Measurements from ENCODE around the gene SYTL1. TPM values are rescaled to one million over a fixed set of nuclear protein-coding genes. Genes with fewer than 3 reads are reported as not detected.

Gene SYTL1
- total RNA-seq (2014; rRNA removed; shearing (Covaris generic); ENCODE audit: low replicate concordance), result not detected in 2 replicates

GRCh38 chr1:27341525-27342252, at the start of gene SYTL1:
Gene SYTL1 (plus strand): TSS chr1:27342022. CDS start chr1:27345335, 3,313 bp downstream.
- Histone ChIP-seq H3K36me3 (no peaks in the 10 kb centered on the region), H3K9me3 (no peaks in the 10 kb centered on the region), H3K4me3 (no peak within 1 kb of the TSS), H3K27me3 (no peaks in the 10 kb centered on the region)
- DNase-seq, result peak; percentile 54

GRCh38 chr1:27292106-27292505, 49.7 kb upstream of the SYTL1 start:
- Histone ChIP-seq H3K4me3 (no peak overlapping the region), H3K27me3 (no peaks in the 10 kb centered on the region), H3K36me3 (no peaks in the 10 kb centered on the region; the same call in 1 of the 2 replicates), H3K9me3 (no peaks in the 10 kb centered on the region)
- no peak for DNase-seq

GRCh38 chr1:27293915-27294314, 47.9 kb upstream of the SYTL1 start:
- H3K36me3 ChIP-seq, result peaks cover 7% of the 10 kb centered on the region
- H3K27me3 ChIP-seq, result no peaks in the 10 kb centered on the region
- DNase-seq, result no peak
- H3K4me3 ChIP-seq, result no peak overlapping the region
- H3K9me3 ChIP-seq, result no peaks in the 10 kb centered on the region

GRCh38 chr1:27296773-27297291, 45.0 kb upstream of the SYTL1 start:
- Histone ChIP-seq H3K9me3 (no peaks in the 10 kb centered on the region), H3K4me3 (no peak overlapping the region), H3K27me3 (no peaks in the 10 kb centered on the region), H3K36me3 (peaks cover 7% of the 10 kb centered on the region)
- DNase-seq, result peak; percentile 42

GRCh38 chr1:27297903-27298302, 43.9 kb upstream of the SYTL1 start:
- peaks cover 7% of the 10 kb centered on the region for H3K36me3 ChIP-seq
- H3K4me3 ChIP-seq, result no peak overlapping the region
- no peaks in the 10 kb centered on the region for H3K9me3 ChIP-seq
- no peaks in the 10 kb centered on the region for H3K27me3 ChIP-seq
- DNase-seq, result no peak

- DNase-seq, result no peak
- Histone ChIP-seq H3K4me3 (no peak overlapping the region), H3K27me3 (no peaks in the 10 kb centered on the region), H3K9me3 (no peaks in the 10 kb centered on the region), H3K36me3 (peaks cover 7% of the 10 kb centered on the region)
Measured at GRCh38 chr1:27298632-27299384, 43.0 kb upstream of the SYTL1 start.

- H3K9me3 ChIP-seq, result no peaks in the 10 kb centered on the region
- H3K4me3 ChIP-seq, result no peak overlapping the region
- no peaks in the 10 kb centered on the region for H3K27me3 ChIP-seq
- peak; percentile 98 for DNase-seq
- H3K36me3 ChIP-seq, result peaks cover 7% of the 10 kb centered on the region
Measured at GRCh38 chr1:27299385-27300271, 42.2 kb upstream of the SYTL1 start.

GRCh38 chr1:27300341-27301051, 41.3 kb upstream of the SYTL1 start:
- peak; percentile 88 for DNase-seq
- Histone ChIP-seq H3K9me3 (no peaks in the 10 kb centered on the region), H3K36me3 (peaks cover 7% of the 10 kb centered on the region), H3K27me3 (no peaks in the 10 kb centered on the region), H3K4me3 (no peak overlapping the region)

- Histone ChIP-seq H3K36me3 (peaks cover 7% of the 10 kb centered on the region), H3K27me3 (no peaks in the 10 kb centered on the region), H3K4me3 (no peak overlapping the region), H3K9me3 (no peaks in the 10 kb centered on the region)
- DNase-seq, result no peak
Measured at GRCh38 chr1:27301052-27301422, 40.8 kb upstream of the SYTL1 start.

GRCh38 chr1:27301582-27302199, 40.1 kb upstream of the SYTL1 start:
- DNase-seq, result no peak
- H3K9me3 ChIP-seq, result no peaks in the 10 kb centered on the region
- peaks cover 7% of the 10 kb centered on the region for H3K36me3 ChIP-seq
- no peak overlapping the region for H3K4me3 ChIP-seq
- no peaks in the 10 kb centered on the region for H3K27me3 ChIP-seq

GRCh38 chr1:27302612-27303011, 39.2 kb upstream of the SYTL1 start:
- no peak overlapping the region for H3K4me3 ChIP-seq
- H3K9me3 ChIP-seq, result no peaks in the 10 kb centered on the region
- no peak for DNase-seq
- H3K27me3 ChIP-seq, result no peaks in the 10 kb centered on the region
- H3K36me3 ChIP-seq, result peaks cover 3% of the 10 kb centered on the region

GRCh38 chr1:27303509-27303908, 38.3 kb upstream of the SYTL1 start:
- H3K4me3 ChIP-seq, result no peak overlapping the region
- no peaks in the 10 kb centered on the region for H3K27me3 ChIP-seq
- no peak for DNase-seq
- H3K9me3 ChIP-seq, result no peaks in the 10 kb centered on the region
- H3K36me3 ChIP-seq, result no peaks in the 10 kb centered on the region; the same call in none of the 2 replicates

- no peaks in the 10 kb centered on the region for H3K9me3 ChIP-seq
- no peak overlapping the region for H3K4me3 ChIP-seq
- no peak for DNase-seq
- no peaks in the 10 kb centered on the region; the same call in 1 of the 2 replicates for H3K36me3 ChIP-seq
- H3K27me3 ChIP-seq, result no peaks in the 10 kb centered on the region
Measured at GRCh38 chr1:27306071-27306470, 35.8 kb upstream of the SYTL1 start.

GRCh38 chr1:27306892-27307761, 34.7 kb upstream of the SYTL1 start:
- Histone ChIP-seq H3K4me3 (no peak overlapping the region), H3K9me3 (no peaks in the 10 kb centered on the region)
- no peak for DNase-seq

More at GRCh38 chr1:27306892-27307761, 34.7 kb upstream of the SYTL1 start:
- no peaks in the 10 kb centered on the region for H3K36me3 ChIP-seq
- no peaks in the 10 kb centered on the region for H3K27me3 ChIP-seq

Data from MG63 (cell line).